K562 (cell line): ENCODE data around the gene SLC52A1. TPM values are rescaled to one million over a fixed set of nuclear protein-coding genes. Genes with fewer than 3 reads are reported as not detected.

Experiments
- ETV1 ChIP-seq: fragments of 450-650 bp; conservative IDR thresholded peaks from 2 replicates; pipeline ENCODE4 v1.6.1; 2016; ENCODE audit warnings: missing genetic modification characterization, control low read depth, low read depth, missing compliant biosample characterization
- MAZ ChIP-seq, 2 experiments: fragments of 450-650 bp in 1 of 2; sonication (generic) in 1 of 2; formaldehyde crosslinking; IDR thresholded peaks in 1 of 2; conservative IDR thresholded peaks in 1 of 2; 2 replicates each; pipeline versions ENCODE4 v1.4.0 to v1.5.0; 2020; ENCODE audit warnings: mild to moderate bottlenecking in 1 of 2, missing genetic modification reagents in 1 of 2
- MYC ChIP-seq, 2 experiments: fragments of 250-450 bp in 1 of 2; sonication (Bioruptor Pico) in 1 of 2; IDR thresholded peaks; 2 replicates each; pipeline versions ENCODE4 v1.5.1 to v1.6.1; 2012 to 2021; ENCODE audit warnings: low read depth in 2 of 2, borderline replicate concordance in 1 of 2, improper control_type of control experiment in 1 of 2, low read length in 1 of 2, mild to moderate bottlenecking in 1 of 2, moderate library complexity in 1 of 2
- NCOA1 ChIP-seq: fragments of 450-650 bp; IDR thresholded peaks from 2 replicates; pipeline ENCODE4 v1.6.1; 2016; ENCODE audit warnings: low read depth
- PCBP2 ChIP-seq: fragments of 200-400 bp; formaldehyde crosslinking; IDR thresholded peaks from 2 replicates; pipeline ENCODE4 v1.6.1; 2018; ENCODE audit warnings: low read length, low read depth, mild to moderate bottlenecking, moderate library complexity; ENCODE audit not compliant: poor library complexity, severe bottlenecking
- POLR2AphosphoS5 ChIP-seq: IDR thresholded peaks from 2 replicates; pipeline ENCODE4 v1.6.1; 2011; ENCODE audit warnings: mild to moderate bottlenecking, low read depth, low read length, moderate library complexity; ENCODE audit not compliant: control insufficient read depth, insufficient read depth
- PRMT5 ChIP-seq: sonication (generic); formaldehyde crosslinking; IDR thresholded peaks from 2 replicates; pipeline ENCODE4 v1.5.0; 2020; ENCODE audit warnings: missing genetic modification reagents
- RB1 ChIP-seq: fragments of 450-650 bp; IDR thresholded peaks from 2 replicates; pipeline ENCODE4 v1.6.1; 2017; ENCODE audit warnings: low read depth, mild to moderate bottlenecking
- SMARCE1 ChIP-seq: fragments of 450-650 bp; IDR thresholded peaks from 2 replicates; pipeline ENCODE4 v1.7.1; 2016; ENCODE audit warnings: mild to moderate bottlenecking
- TCF7L2 ChIP-seq: fragments of 150-350 bp; IDR thresholded peaks from 2 replicates; pipeline ENCODE4 v1.6.1; 2016; ENCODE audit warnings: low read depth, mild to moderate bottlenecking, low read length, moderate library complexity
- ZBED1 ChIP-seq: IDR thresholded peaks from 2 replicates; pipeline ENCODE4 v1.6.1; 2014
- ZNF12 ChIP-seq: sonication (generic); formaldehyde crosslinking; IDR thresholded peaks from 2 replicates; pipeline ENCODE4 v1.4.0; 2020; ENCODE audit warnings: mild to moderate bottlenecking, missing genetic modification reagents
- ZNF212 ChIP-seq: fragments of 450-650 bp; formaldehyde crosslinking; IDR thresholded peaks from 2 replicates; pipeline ENCODE4 v1.4.0; 2020; ENCODE audit warnings: mild to moderate bottlenecking
- ZNF696 ChIP-seq: fragments of 250-450 bp; sonication (Bioruptor Pico); conservative IDR thresholded peaks from 2 replicates; pipeline ENCODE4 v1.4.0; 2020; ENCODE audit warnings: mild to moderate bottlenecking, moderate library complexity
- polyA plus RNA-seq, 8 experiments: library from polyadenylated mRNA; depleted of rRNA in 4 of 8; stranded (reverse) in 5 of 8; unstranded in 3 of 8; fragments of >200 nt; fragmentation: Nextera tagmentation in 2 of 8; fragmentation: Illumina TruSeq in 1 of 8; extraction: Ambion mirVana in 2 of 8; extraction: Trizol in 1 of 8; gene quantifications; 2 replicates each; pipeline versions ENCODE4 v1.2.1 to v1.2.3, GENCODE V29; 2011 to 2014; ENCODE audit warnings: inconsistent platforms in 1 of 8, missing spikeins in 1 of 8
- total RNA-seq, 7 experiments: library from RNA; depleted of rRNA in 6 of 7; stranded (reverse); fragments of >200 nt in 6 of 7; fragmentation: Illumina TruSeq in 2 of 7; extraction: Trizol in 2 of 7; gene quantifications; 2 replicates each; pipeline versions ENCODE4 v1.2.1 to v1.2.3, GENCODE V29; 2011 to 2021; ENCODE audit warnings: low replicate concordance in 1 of 7
- TF ChIP-seq, protein P1 (sequence below): sonication (generic); formaldehyde crosslinking; IDR thresholded peaks from 2 replicates; pipeline ENCODE4 v1.8.1; 2023; ENCODE audit warnings: mild to moderate bottlenecking, missing genetic modification reagents, moderate library complexity
- TF ChIP-seq, protein P2 (sequence below): sonication (generic); formaldehyde crosslinking; IDR thresholded peaks from 2 replicates; pipeline ENCODE4 v1.8.0; 2023; ENCODE audit warnings: missing genetic modification reagents, mild to moderate bottlenecking, borderline replicate concordance
- TF ChIP-seq, protein P3 (sequence below): sonication (generic); formaldehyde crosslinking; IDR thresholded peaks from 2 replicates; pipeline ENCODE4 v1.8.1; 2022; ENCODE audit warnings: missing genetic modification reagents
- TF ChIP-seq, protein P4 (sequence below): sonication (generic); formaldehyde crosslinking; IDR thresholded peaks from 2 replicates; pipeline ENCODE4 v1.8.0; 2022; ENCODE audit warnings: mild to moderate bottlenecking, missing genetic modification reagents

SLC52A1 gene
- total and polyA plus RNA-seq, 9 of the 15 experiments (the other 6 are each of a cell fraction or from before 2014, with no cell fraction given): 0.04 TPM; not detected in 8

DNA sequence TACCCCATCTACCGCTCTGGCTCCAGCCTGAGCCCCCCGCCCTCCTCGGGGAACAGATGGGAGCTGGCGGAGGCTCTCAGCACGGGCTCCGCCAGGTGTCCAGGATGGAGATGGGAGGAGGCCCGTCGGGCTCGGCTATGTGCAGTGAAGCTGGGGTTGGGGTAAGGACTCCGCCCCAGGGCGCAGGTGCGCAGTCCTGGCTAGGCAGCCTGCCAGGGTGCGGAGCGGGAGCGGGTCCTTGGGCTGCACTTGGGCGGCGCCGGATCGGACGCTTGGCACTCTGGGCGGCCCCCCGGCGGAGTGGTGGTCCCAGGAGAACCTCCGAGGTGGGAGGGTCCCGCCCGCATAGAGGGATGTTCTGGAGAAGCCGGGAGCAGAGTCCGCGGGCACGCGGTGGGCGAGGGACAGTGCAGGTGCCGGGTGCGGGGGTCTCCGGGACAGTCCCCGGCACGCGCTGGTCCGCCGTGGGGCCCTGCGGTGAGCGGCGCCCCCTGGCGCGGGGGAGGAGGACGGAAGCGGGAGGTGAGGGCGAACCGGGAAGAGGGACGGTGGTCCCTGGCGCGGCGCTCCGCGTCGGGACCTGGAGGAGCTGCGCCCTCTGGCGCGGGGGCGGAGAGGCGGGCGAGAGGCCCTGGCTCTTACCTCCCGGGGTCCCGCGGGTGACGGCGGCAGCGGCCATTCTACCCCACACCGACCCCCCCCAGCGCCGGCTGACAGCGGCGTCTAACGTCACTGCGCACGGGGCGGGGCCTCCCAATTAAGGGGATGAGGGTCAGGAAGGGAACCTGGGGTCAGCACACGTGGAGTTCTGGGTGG lies 48.1 kb downstream of the SLC52A1 start, which contains the start of gene CAMTA2 (continued):
- TF ChIP-seq MYC (IDR thresholded peaks at IDR 0.05; ENCODE audit: low read depth, low read length) (peak; percentile 88), MYC (CRISPR knock-in tag; IDR thresholded peaks at IDR 0.05; ENCODE audit: borderline replicate concordance, low read depth) (no peak), ZNF12 (CRISPR knock-in tag) (no peak), NCOA1 (no peak), TCF7L2 (no peak), SMARCE1 (no peak), POLR2AphosphoS5 (0 out of 2 replicates have a peak, but pooled peaks have one; percentile 38), ZNF696 (CRISPR knock-in tag) (no peak), ZBED1 (no peak), ZNF212 (no peak), PRMT5 (CRISPR knock-in tag) (no peak), PCBP2 (no peak), ETV1 (peak; percentile 42), MAZ (CRISPR knock-in tag; conservative IDR thresholded peaks at IDR 0.05 in 1 of 2, IDR thresholded peaks at IDR 0.05 in 1 of 2) (peak; percentile 82 to 92; a peak in 3 of 4 replicates), RB1 (peak; percentile 82; the same call in 1 of the 2 replicates)
- TF ChIP-seq, protein P1, sequence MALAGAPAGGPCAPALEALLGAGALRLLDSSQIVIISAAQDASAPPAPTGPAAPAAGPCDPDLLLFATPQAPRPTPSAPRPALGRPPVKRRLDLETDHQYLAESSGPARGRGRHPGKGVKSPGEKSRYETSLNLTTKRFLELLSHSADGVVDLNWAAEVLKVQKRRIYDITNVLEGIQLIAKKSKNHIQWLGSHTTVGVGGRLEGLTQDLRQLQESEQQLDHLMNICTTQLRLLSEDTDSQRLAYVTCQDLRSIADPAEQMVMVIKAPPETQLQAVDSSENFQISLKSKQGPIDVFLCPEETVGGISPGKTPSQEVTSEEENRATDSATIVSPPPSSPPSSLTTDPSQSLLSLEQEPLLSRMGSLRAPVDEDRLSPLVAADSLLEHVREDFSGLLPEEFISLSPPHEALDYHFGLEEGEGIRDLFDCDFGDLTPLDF (CRISPR knock-in tag): no peak
- TF ChIP-seq, protein P2, sequence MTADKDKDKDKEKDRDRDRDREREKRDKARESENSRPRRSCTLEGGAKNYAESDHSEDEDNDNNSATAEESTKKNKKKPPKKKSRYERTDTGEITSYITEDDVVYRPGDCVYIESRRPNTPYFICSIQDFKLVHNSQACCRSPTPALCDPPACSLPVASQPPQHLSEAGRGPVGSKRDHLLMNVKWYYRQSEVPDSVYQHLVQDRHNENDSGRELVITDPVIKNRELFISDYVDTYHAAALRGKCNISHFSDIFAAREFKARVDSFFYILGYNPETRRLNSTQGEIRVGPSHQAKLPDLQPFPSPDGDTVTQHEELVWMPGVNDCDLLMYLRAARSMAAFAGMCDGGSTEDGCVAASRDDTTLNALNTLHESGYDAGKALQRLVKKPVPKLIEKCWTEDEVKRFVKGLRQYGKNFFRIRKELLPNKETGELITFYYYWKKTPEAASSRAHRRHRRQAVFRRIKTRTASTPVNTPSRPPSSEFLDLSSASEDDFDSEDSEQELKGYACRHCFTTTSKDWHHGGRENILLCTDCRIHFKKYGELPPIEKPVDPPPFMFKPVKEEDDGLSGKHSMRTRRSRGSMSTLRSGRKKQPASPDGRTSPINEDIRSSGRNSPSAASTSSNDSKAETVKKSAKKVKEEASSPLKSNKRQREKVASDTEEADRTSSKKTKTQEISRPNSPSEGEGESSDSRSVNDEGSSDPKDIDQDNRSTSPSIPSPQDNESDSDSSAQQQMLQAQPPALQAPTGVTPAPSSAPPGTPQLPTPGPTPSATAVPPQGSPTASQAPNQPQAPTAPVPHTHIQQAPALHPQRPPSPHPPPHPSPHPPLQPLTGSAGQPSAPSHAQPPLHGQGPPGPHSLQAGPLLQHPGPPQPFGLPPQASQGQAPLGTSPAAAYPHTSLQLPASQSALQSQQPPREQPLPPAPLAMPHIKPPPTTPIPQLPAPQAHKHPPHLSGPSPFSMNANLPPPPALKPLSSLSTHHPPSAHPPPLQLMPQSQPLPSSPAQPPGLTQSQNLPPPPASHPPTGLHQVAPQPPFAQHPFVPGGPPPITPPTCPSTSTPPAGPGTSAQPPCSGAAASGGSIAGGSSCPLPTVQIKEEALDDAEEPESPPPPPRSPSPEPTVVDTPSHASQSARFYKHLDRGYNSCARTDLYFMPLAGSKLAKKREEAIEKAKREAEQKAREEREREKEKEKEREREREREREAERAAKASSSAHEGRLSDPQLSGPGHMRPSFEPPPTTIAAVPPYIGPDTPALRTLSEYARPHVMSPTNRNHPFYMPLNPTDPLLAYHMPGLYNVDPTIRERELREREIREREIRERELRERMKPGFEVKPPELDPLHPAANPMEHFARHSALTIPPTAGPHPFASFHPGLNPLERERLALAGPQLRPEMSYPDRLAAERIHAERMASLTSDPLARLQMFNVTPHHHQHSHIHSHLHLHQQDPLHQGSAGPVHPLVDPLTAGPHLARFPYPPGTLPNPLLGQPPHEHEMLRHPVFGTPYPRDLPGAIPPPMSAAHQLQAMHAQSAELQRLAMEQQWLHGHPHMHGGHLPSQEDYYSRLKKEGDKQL (CRISPR knock-in tag): 0 out of 2 replicates have a peak, but pooled peaks have one; percentile 26
- TF ChIP-seq, protein P3, sequence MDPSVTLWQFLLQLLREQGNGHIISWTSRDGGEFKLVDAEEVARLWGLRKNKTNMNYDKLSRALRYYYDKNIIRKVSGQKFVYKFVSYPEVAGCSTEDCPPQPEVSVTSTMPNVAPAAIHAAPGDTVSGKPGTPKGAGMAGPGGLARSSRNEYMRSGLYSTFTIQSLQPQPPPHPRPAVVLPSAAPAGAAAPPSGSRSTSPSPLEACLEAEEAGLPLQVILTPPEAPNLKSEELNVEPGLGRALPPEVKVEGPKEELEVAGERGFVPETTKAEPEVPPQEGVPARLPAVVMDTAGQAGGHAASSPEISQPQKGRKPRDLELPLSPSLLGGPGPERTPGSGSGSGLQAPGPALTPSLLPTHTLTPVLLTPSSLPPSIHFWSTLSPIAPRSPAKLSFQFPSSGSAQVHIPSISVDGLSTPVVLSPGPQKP: no peak
- TF ChIP-seq, protein P4, sequence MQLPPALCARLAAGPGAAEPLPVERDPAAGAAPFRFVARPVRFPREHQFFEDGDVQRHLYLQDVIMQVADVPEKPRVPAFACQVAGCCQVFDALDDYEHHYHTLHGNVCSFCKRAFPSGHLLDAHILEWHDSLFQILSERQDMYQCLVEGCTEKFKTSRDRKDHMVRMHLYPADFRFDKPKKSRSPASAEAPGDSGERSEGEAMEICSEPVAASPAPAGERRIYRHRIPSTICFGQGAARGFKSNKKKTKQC (CRISPR knock-in tag): peak; percentile 70
